HG02973 (cell line): ENCODE data around the gene FAM81B.

Source experiments
- ATAC-seq: cut with Tn5 transposase; IDR thresholded peaks from one replicate; pipeline ENCODE4 v1.9.1; 2021; ENCODE audit warnings: moderate library complexity; ENCODE audit not compliant: unreplicated experiment

Gene FAM81B

GRCh38 chr5:95471487-95471886, 80.3 kb downstream of the FAM81B start:
- no peak for ATAC-seq

GRCh38 chr5:95471942-95472341, 80.8 kb downstream of the FAM81B start:
- ATAC-seq: no peak

GRCh38 chr5:95484421-95484820, 93.3 kb downstream of the FAM81B start:
- ATAC-seq: no peak

- no peak for ATAC-seq
These were observed 95.0 kb downstream of the FAM81B start for GRCh38 chr5:95486191-95486590.

GRCh38 chr5:95487880-95488279, 96.7 kb downstream of the FAM81B start:
- no peak for ATAC-seq
